Trophoblast cell (in vitro differentiated cells and primary cell): ENCODE data around the gene ZNF467.

Source experiments
- DNase-seq, 2 donors: peaks; one replicate each; pipeline ENCODE4 v3.0.0-alpha.2; 2016
- H2AFZ ChIP-seq: 2 replicates; pipeline ENCODE4 v1.6.1; 2013; ENCODE audit warnings: low read length, moderate library complexity, mild to moderate bottlenecking; ENCODE audit not compliant: insufficient read depth, poor library complexity
- H2AK5ac ChIP-seq: 2 replicates; pipeline ENCODE4 v1.6.1; 2013; ENCODE audit warnings: mild to moderate bottlenecking, low read length
- H2BK120ac ChIP-seq: 2 replicates; pipeline ENCODE4 v1.6.1; 2013; ENCODE audit warnings: low read length, mild to moderate bottlenecking, moderate library complexity; ENCODE audit not compliant: insufficient read depth, poor library complexity
- H2BK12ac ChIP-seq: 2 replicates; pipeline ENCODE4 v1.6.1; 2013; ENCODE audit warnings: mild to moderate bottlenecking, low read length, moderate library complexity
- H2BK5ac ChIP-seq: 2 replicates; pipeline ENCODE4 v1.6.1; 2013; ENCODE audit warnings: low read length, low read depth, moderate library complexity, mild to moderate bottlenecking; ENCODE audit not compliant: poor library complexity
- H3K14ac ChIP-seq: 2 replicates; pipeline ENCODE4 v1.6.1; 2013; ENCODE audit warnings: mild to moderate bottlenecking, low read length
- H3K18ac ChIP-seq: 2 replicates; pipeline ENCODE4 v1.6.1; 2013; ENCODE audit warnings: mild to moderate bottlenecking, low read length
- H3K23ac ChIP-seq: 2 replicates; pipeline ENCODE4 v1.6.1; 2013; ENCODE audit warnings: low read length
- H3K27ac ChIP-seq: 2 replicates; pipeline ENCODE4 v1.5.1; 2013; ENCODE audit warnings: low read depth, mild to moderate bottlenecking, inconsistent platforms, low read length, moderate library complexity
- H3K27me3 ChIP-seq: 2 replicates; pipeline ENCODE4 v1.6.1; 2013; ENCODE audit warnings: inconsistent platforms, mild to moderate bottlenecking, low read length, moderate library complexity; ENCODE audit not compliant: insufficient read depth
- H3K36me3 ChIP-seq, 2 experiments: 1 replicate in 1 of 2; 2 replicates in 1 of 2; pipeline ENCODE4 v1.6.1; 2013; ENCODE audit warnings: low read length in 2 of 2, mild to moderate bottlenecking in 2 of 2, moderate library complexity in 1 of 2; ENCODE audit not compliant: insufficient read depth in 2 of 2, control insufficient read depth in 1 of 2
- H3K4ac ChIP-seq: 2 replicates; pipeline ENCODE4 v1.6.1; 2013; ENCODE audit warnings: low read depth, mild to moderate bottlenecking, low read length, moderate library complexity
- H3K4me1 ChIP-seq, 2 experiments: 1 replicate in 1 of 2; 2 replicates in 1 of 2; pipeline ENCODE4 v1.6.1; 2013; ENCODE audit warnings: low read length in 2 of 2, mild to moderate bottlenecking in 2 of 2, moderate library complexity in 1 of 2; ENCODE audit not compliant: insufficient read depth in 2 of 2, control insufficient read depth in 1 of 2
- H3K4me2 ChIP-seq: 2 replicates; pipeline ENCODE4 v1.6.1; 2013; ENCODE audit warnings: inconsistent platforms, mild to moderate bottlenecking, low read length, moderate library complexity
- H3K4me3 ChIP-seq: 2 replicates; pipeline ENCODE4 v1.5.1; 2013; ENCODE audit warnings: mild to moderate bottlenecking, low read depth, low read length, inconsistent platforms
- H3K79me1 ChIP-seq: one replicate; pipeline ENCODE4 v1.6.1; 2013; ENCODE audit warnings: low read length
- H3K79me2 ChIP-seq: 2 replicates; pipeline ENCODE4 v1.6.1; 2013; ENCODE audit warnings: low read length, mild to moderate bottlenecking; ENCODE audit not compliant: control insufficient read depth, insufficient read depth, poor library complexity
- H3K9ac ChIP-seq: 2 replicates; pipeline ENCODE4 v1.6.1; 2013; ENCODE audit warnings: mild to moderate bottlenecking, low read length
- H3K9me3 ChIP-seq: 2 replicates; pipeline ENCODE4 v1.6.1; 2013; ENCODE audit warnings: low read depth, mild to moderate bottlenecking, control low read depth, inconsistent platforms, low read length; ENCODE audit not compliant: insufficient read depth
- H4K12ac ChIP-seq: 2 replicates; pipeline ENCODE4 v1.6.1; 2013; ENCODE audit warnings: low read depth, mild to moderate bottlenecking, low read length, moderate library complexity
- H4K8ac ChIP-seq: 2 replicates; pipeline ENCODE4 v1.6.1; 2013; ENCODE audit warnings: low read depth, mild to moderate bottlenecking, low read length, moderate library complexity
- H4K91ac ChIP-seq: one replicate; pipeline ENCODE4 v1.6.1; 2013; ENCODE audit warnings: low read depth, mild to moderate bottlenecking, low read length, moderate library complexity
- WGBS: extraction: QIAGEN DNeasy Blood & Tissue Kit; methylation state at CpG from one replicate; pipeline ENCODE4 v1.1.7; 2013; ENCODE audit warnings: missing lambda C conversion rate; ENCODE audit not compliant: insufficient read length, insufficient coverage; ENCODE audit errors: extremely low coverage; 5-methylcytosine and 5-hydroxymethylcytosine counted together

The ZNF467 gene

DNA sequence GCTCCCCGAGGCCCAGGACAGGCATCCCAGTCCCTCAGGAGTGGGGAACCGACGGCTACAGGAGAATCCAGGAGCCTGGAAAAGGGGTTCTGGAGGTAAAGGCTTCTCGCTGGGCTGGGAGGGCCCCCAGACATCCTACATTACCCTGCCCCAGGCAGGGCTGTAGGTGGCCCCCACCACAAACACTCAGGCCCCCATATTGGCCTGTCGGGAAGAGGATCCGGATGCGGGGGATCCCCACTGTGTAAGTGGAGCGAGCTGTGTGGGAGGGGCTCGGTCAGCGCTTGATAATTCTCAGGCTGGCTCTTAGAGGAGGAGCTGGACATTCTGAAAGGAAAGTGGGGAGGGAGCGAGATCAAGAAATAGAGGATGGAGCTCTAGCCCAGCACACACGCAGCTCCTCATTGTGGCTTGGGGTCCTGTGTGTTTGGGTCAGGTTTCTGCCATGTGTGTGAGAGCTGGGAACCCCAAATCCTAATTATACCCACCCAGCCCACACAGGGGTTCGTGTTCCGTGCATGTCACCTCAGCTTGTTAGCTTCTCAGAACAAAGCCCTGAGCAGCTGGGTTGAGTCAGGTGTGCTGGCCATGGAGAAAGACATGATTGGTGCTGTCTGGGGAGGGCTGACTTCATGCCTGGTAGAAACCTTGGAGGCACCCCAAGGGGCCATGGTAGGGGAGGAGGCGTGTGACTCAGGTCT is 49.4 kb downstream of the ZNF467 start:
- Histone ChIP-seq H3K36me3 (peaks cover 83% of the 10 kb centered on the region in 2 experiments), H2AFZ (no peak overlapping the region), H3K9me3 (no peaks in the 10 kb centered on the region), H4K8ac (no peak overlapping the region), H3K27me3 (no peaks in the 10 kb centered on the region), H2BK120ac (no peak overlapping the region), H4K12ac (no peak overlapping the region), H3K4me2 (no peak overlapping the region), H2AK5ac (no peak overlapping the region), H3K23ac (no peak overlapping the region), H3K4ac (no peak overlapping the region), H3K79me2 (no peaks in the 10 kb centered on the region), H2BK12ac (no peak overlapping the region), H3K18ac (no peak overlapping the region), H3K9ac (no peak overlapping the region), H3K4me1 (peaks cover 11 to 14% of the 10 kb centered on the region in 2 experiments), H3K4me3 (no peak overlapping the region), H4K91ac (no peak overlapping the region), H3K14ac (no peak overlapping the region), H3K27ac (no peak overlapping the region), H2BK5ac (no peak overlapping the region), H3K79me1 (no peaks in the 10 kb centered on the region)
- no CpG with 5 or more reads among the region's 15 CpGs for WGBS
- DNase-seq, result no peak

DNA sequence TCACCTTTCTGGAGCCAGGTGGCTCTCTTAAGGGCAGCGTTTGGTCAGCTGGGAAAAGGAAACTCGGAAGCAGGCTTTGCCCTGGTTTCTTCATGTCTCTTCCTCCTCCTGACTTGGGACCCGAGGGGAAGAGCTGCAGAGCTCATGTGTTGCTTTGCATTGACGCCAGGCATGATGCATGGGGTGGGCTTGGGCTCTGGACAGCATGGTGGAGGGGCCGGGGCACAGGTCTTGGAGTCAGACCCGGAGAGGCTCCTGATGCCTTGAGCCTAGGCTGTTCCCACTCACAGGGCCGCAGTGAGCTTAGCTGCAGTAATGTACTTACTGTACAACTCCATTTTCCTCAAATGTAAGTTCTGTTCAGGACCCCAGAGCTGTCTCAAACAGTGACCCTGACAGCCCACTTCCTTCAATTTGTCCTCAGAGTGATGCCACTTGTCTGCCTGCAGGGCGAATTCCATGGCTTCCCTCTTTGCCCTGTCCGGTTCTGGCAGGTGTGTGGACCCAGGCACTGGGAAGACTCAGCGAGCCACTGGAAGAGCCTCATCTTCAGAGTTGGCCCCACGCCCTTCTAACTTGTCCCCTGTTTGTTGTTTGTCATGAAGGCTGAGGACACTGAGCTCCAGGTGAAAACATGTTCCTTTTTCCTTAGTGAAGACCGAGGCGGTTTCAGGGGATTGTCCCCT is 50.2 kb downstream of the ZNF467 start:
- H4K8ac ChIP-seq, result no peak overlapping the region
- no peak overlapping the region for H3K4ac ChIP-seq
- no peak overlapping the region for H2AK5ac ChIP-seq
- H3K18ac ChIP-seq, result no peak overlapping the region
- H4K12ac ChIP-seq, result no peak overlapping the region
- no peak overlapping the region for H4K91ac ChIP-seq
- no peak overlapping the region for H3K4me3 ChIP-seq
- H3K36me3 ChIP-seq, result peaks cover 75 to 76% of the 10 kb centered on the region in 2 experiments
- H3K9ac ChIP-seq, result no peak overlapping the region
- no peak for DNase-seq
- peaks cover 11 to 17% of the 10 kb centered on the region in 2 experiments for H3K4me1 ChIP-seq
- H3K9me3 ChIP-seq, result no peaks in the 10 kb centered on the region
- H3K27me3 ChIP-seq, result no peaks in the 10 kb centered on the region
- H2BK12ac ChIP-seq, result no peak overlapping the region
- no peak overlapping the region for H2BK5ac ChIP-seq
- H3K4me2 ChIP-seq, result no peak overlapping the region
- no peaks in the 10 kb centered on the region for H3K79me2 ChIP-seq
- no peak overlapping the region for H2AFZ ChIP-seq
- WGBS, result no CpG with 5 or more reads among the region's 13 CpGs
- no peaks in the 10 kb centered on the region for H3K79me1 ChIP-seq
- no peak overlapping the region for H2BK120ac ChIP-seq
- H3K23ac ChIP-seq, result no peak overlapping the region
- H3K14ac ChIP-seq, result no peak overlapping the region
- H3K27ac ChIP-seq, result no peak overlapping the region

DNA sequence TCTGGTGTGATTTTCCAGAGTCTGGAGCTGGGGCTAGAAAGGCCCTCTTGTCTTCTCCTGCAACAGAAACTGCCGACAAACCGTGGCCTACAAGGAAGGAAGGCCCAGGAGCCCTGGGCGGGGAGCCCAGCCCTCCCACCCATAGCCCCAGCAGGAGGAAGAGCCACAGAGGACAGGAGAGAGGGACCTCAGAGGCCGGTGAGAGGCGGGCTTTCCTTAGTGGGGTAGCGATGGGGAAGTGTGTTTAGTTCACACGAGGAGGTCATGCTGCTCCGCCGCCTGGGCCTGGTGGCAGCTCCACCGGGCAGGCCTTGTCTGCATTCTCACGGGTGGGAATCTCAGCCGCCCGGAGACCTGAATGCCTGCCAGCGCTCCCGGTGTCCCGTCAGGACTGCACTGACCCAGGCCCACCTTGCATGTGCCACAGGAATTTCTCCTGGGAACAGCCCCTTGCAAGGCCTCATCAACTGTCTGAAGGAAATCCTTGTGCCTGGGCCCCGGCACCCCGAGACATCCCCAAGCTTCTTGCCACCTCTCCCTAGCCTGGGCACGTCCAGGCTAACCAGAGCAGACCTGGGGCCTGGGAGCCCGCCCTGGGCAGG is 50.9 kb downstream of the ZNF467 start:
- H4K12ac ChIP-seq, result no peak overlapping the region
- no peak overlapping the region for H3K14ac ChIP-seq
- H3K36me3 ChIP-seq, result peaks cover 68 to 70% of the 10 kb centered on the region in 2 experiments
- peaks cover 11 to 17% of the 10 kb centered on the region in 2 experiments for H3K4me1 ChIP-seq
- no peak overlapping the region for H4K91ac ChIP-seq
- H3K18ac ChIP-seq, result no peak overlapping the region
- no peak overlapping the region for H4K8ac ChIP-seq
- H2BK5ac ChIP-seq, result no peak overlapping the region
- H3K4ac ChIP-seq, result no peak overlapping the region
- H3K79me1 ChIP-seq, result no peaks in the 10 kb centered on the region
- no peak overlapping the region for H2BK12ac ChIP-seq
- H3K9ac ChIP-seq, result no peak overlapping the region
- H2BK120ac ChIP-seq, result no peak overlapping the region
- no peak overlapping the region for H2AK5ac ChIP-seq
- H3K27ac ChIP-seq, result no peak overlapping the region
- no peak for DNase-seq
- no peaks in the 10 kb centered on the region for H3K27me3 ChIP-seq
- H3K4me3 ChIP-seq, result no peak overlapping the region
- H2AFZ ChIP-seq, result no peak overlapping the region
- no peak overlapping the region for H3K23ac ChIP-seq
- no peaks in the 10 kb centered on the region for H3K79me2 ChIP-seq
- WGBS, result no CpG with 5 or more reads among the region's 20 CpGs
- H3K9me3 ChIP-seq, result no peaks in the 10 kb centered on the region
- H3K4me2 ChIP-seq, result no peak overlapping the region

DNA sequence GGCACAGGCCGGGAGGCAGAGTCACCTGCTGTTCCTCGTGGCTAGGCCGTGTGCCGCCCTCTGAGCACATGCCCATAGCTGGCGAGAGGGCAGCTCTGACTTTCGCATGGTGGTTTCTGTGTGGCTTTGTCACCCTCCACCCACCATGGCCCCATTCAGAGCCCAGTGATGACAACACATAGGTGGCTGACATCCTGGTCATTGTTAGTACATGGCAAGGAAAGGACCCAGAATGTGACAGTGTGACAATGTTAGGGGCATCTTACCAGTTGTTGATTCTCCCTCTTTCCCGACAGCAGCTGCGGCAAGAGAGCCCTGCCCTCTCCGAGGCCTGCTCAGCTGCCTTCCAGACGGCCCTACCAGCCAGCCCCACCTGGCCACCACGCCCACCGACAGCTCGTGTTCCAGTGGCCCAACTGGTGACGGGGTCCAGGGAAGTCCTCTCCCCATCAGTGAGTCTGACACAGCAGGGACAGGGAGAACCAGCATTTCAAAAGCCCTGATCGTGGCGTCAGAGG is 52.2 kb downstream of the ZNF467 start:
- H2BK5ac ChIP-seq, result no peak overlapping the region
- no peak overlapping the region for H3K4me3 ChIP-seq
- H3K18ac ChIP-seq, result no peak overlapping the region
- no peaks in the 10 kb centered on the region for H3K79me1 ChIP-seq
- H3K9me3 ChIP-seq, result no peaks in the 10 kb centered on the region
- H2BK12ac ChIP-seq, result no peak overlapping the region
- H3K4ac ChIP-seq, result no peak overlapping the region
- H4K91ac ChIP-seq, result no peak overlapping the region
- no CpG with 5 or more reads among the region's 16 CpGs for WGBS
- H3K9ac ChIP-seq, result no peak overlapping the region
- no peaks in the 10 kb centered on the region for H3K79me2 ChIP-seq
- peaks cover 17 to 26% of the 10 kb centered on the region in 2 experiments for H3K4me1 ChIP-seq
- H3K4me2 ChIP-seq, result no peak overlapping the region
- no peak overlapping the region for H4K12ac ChIP-seq
- H4K8ac ChIP-seq, result no peak overlapping the region
- H3K23ac ChIP-seq, result no peak overlapping the region
- H2AFZ ChIP-seq, result no peak overlapping the region
- no peak overlapping the region for H2BK120ac ChIP-seq
- H3K27ac ChIP-seq, result no peak overlapping the region
- no peak for DNase-seq
- no peak overlapping the region for H2AK5ac ChIP-seq
- H3K27me3 ChIP-seq, result no peaks in the 10 kb centered on the region
- no peak overlapping the region for H3K14ac ChIP-seq
- H3K36me3 ChIP-seq, result peaks cover 60% of the 10 kb centered on the region in 2 experiments
